ENCODE measurements around the gene SNORC. TPM values are rescaled to one million over a fixed set of nuclear protein-coding genes. Genes with fewer than 3 reads are reported as not detected.
A peak's percentile ranks its signal among the peaks of the same experiment; 100 is the strongest.

The SNORC gene
- total and polyA plus RNA-seq, 2 of the 13 experiments (the other 11 are each of a cell fraction or from before 2014, with no cell fraction given), result 59.1 to 86.1 TPM

- TF ChIP-seq POLR2G (IDR thresholded peaks at IDR 0.05; ENCODE audit: low read depth, low read length), result peak; percentile 17; the same call in 1 of the 2 replicates
- TF ChIP-seq RBM22 (optimal IDR thresholded peaks at IDR 0.05; ENCODE audit: low read length), result peak; percentile 67
- peak; percentile 47 for TF ChIP-seq PTBP1 (IDR thresholded peaks at IDR 0.05; ENCODE audit: low read depth, low read length, poor library complexity, severe bottlenecking)
- no peak for TF ChIP-seq YEATS4 (CRISPR knock-in tag; IDR thresholded peaks at IDR 0.05; ENCODE audit: borderline replicate concordance)
- 0 out of 2 replicates have a peak, but pooled peaks have one; percentile 3 for TF ChIP-seq TERF1 (CRISPR knock-in tag; IDR thresholded peaks at IDR 0.05)
- TF ChIP-seq STAT5B (CRISPR knock-in tag; IDR thresholded peaks at IDR 0.05), result no peak
- no peak for TF ChIP-seq HMG20B (CRISPR knock-in tag; conservative IDR thresholded peaks at IDR 0.05)
- TF ChIP-seq SRSF1 (optimal IDR thresholded peaks at IDR 0.05; ENCODE audit: low read depth, low read length), result peak; percentile 12
- no peak for TF ChIP-seq AKNA (CRISPR knock-in tag; IDR thresholded peaks at IDR 0.05; ENCODE audit: borderline replicate concordance)
- TF ChIP-seq SALL1 (CRISPR knock-in tag; IDR thresholded peaks at IDR 0.05), result 0 out of 2 replicates have a peak, but pooled peaks have one; percentile 10
- no peak for TF ChIP-seq ZNF512 (CRISPR knock-in tag; IDR thresholded peaks at IDR 0.05)
- peak; percentile 37; the same call in 1 of the 2 replicates for TF ChIP-seq ZNF687 (CRISPR knock-in tag; IDR thresholded peaks at IDR 0.05)
- TF ChIP-seq MYC (CRISPR knock-in tag; IDR thresholded peaks at IDR 0.05; ENCODE audit: borderline replicate concordance), result peak; percentile 18; the same call in 1 of the 2 replicates
- no peak for TF ChIP-seq ZBTB8A (CRISPR knock-in tag; IDR thresholded peaks at IDR 0.05; ENCODE audit: borderline replicate concordance, low read depth)
- peak; percentile 42; the same call in 1 of the 2 replicates for TF ChIP-seq HNRNPL (IDR thresholded peaks at IDR 0.05; ENCODE audit: low read depth, low read length)
- TF ChIP-seq SRY (CRISPR knock-in tag; IDR thresholded peaks at IDR 0.05), result no peak
- TF ChIP-seq ARNT2 (CRISPR knock-in tag; IDR thresholded peaks at IDR 0.05; ENCODE audit: low read depth), result 0 out of 2 replicates have a peak, but pooled peaks have one; percentile 14
These were observed 8.0 kb downstream of the SNORC start (continued) for GRCh38 chr2:232877940-232878511.
